ENCODE results near the gene CNTNAP4.

GRCh38 chr16:76576526-76576925 is 299.3 kb downstream of the CNTNAP4 start:
- TF ChIP-seq EZH2 (IDR thresholded peaks at IDR 0.05): no peak
- TF ChIP-seq POLR2A (IDR thresholded peaks at IDR 0.05; ENCODE audit: borderline replicate concordance, extremely low read depth, insufficient read depth, insufficient read length): no peak
- TF ChIP-seq CTCF (IDR thresholded peaks at IDR 0.05 in 2 of 3, conservative IDR thresholded peaks at IDR 0.05 in 1 of 3; ENCODE audit: borderline replicate concordance in 1 of 3, insufficient read depth in 1 of 3, low read depth in 2 of 3, low read length in 2 of 3): no peak
- no peak for TF ChIP-seq RAD21 (IDR thresholded peaks at IDR 0.05; ENCODE audit: low read depth)
- no peak for TF ChIP-seq TCF7L2 (IDR thresholded peaks at IDR 0.05; ENCODE audit: borderline replicate concordance, extremely low read depth, insufficient read depth, insufficient read length)
- no peak for TF ChIP-seq MAX (IDR thresholded peaks at IDR 0.05)
- TF ChIP-seq ZFX (IDR thresholded peaks at IDR 0.05): no peak
- no peak for TF ChIP-seq ZBTB33 (IDR thresholded peaks at IDR 0.05; ENCODE audit: extremely low read depth, insufficient replicate concordance, low read length)
- no peak for TF ChIP-seq REST (IDR thresholded peaks at IDR 0.05; ENCODE audit: low read depth)
- no peak for TF ChIP-seq ZNF274 (IDR thresholded peaks at IDR 0.05; ENCODE audit: low read depth, low read length)
- TF ChIP-seq ATF3 (IDR thresholded peaks at IDR 0.05): no peak
- no peak for TF ChIP-seq POLR2AphosphoS5 (IDR thresholded peaks at IDR 0.05; ENCODE audit: low read depth, low read length)

Measured in HCT116 (cell line).